MM.1S (cell line): ENCODE results near the gene CFL2.

ENCODE experiments used
- DNase-seq: peaks from one replicate; pipeline ENCODE4 v3.0.0-alpha.2; 2015
- H2AFZ ChIP-seq: fragments of 300-600 bp; sonication (generic); 2 replicates; pipeline ENCODE4 v1.6.0; 2016; ENCODE audit warnings: antibody characterized with exemption, low read length
- H3F3A ChIP-seq: fragments of 300-600 bp; sonication (generic); 2 replicates; pipeline ENCODE4 v1.6.1; 2016; ENCODE audit warnings: mild to moderate bottlenecking, antibody characterized with exemption, low read length, moderate library complexity, mixed read lengths; ENCODE audit not compliant: insufficient read depth
- H3K27ac ChIP-seq: fragments of 300-600 bp; sonication (generic); 2 replicates; pipeline ENCODE4 v1.5.1; 2016; ENCODE audit warnings: mild to moderate bottlenecking, low read length
- H3K27me3 ChIP-seq: fragments of 300-600 bp; sonication (generic); replicated peaks from 2 replicates; pipeline ENCODE4 v1.6.0; 2016; ENCODE audit warnings: low read length; ENCODE audit not compliant: insufficient read depth
- H3K36me3 ChIP-seq: fragments of 300-600 bp; sonication (generic); replicated peaks from 2 replicates; pipeline ENCODE4 v1.6.1; 2016; ENCODE audit warnings: mild to moderate bottlenecking, low read length, mixed read lengths; ENCODE audit not compliant: insufficient read depth
- H3K4me1 ChIP-seq: fragments of 300-600 bp; sonication (generic); 2 replicates; pipeline ENCODE4 v1.6.1; 2016; ENCODE audit warnings: low read length, mixed read lengths
- H3K4me2 ChIP-seq: fragments of 300-600 bp; sonication (generic); 2 replicates; pipeline ENCODE4 v1.6.0; 2016; ENCODE audit warnings: low read depth, low read length
- H3K4me3 ChIP-seq: fragments of 300-600 bp; sonication (generic); 2 replicates; pipeline ENCODE4 v1.5.1; 2016; ENCODE audit warnings: low read length, mixed read lengths
- H3K79me2 ChIP-seq: fragments of 300-600 bp; sonication (generic); 2 replicates; pipeline ENCODE4 v1.6.1; 2016; ENCODE audit warnings: mixed run types, low read length, mixed read lengths
- H3K9ac ChIP-seq: fragments of 300-600 bp; sonication (generic); 2 replicates; pipeline ENCODE4 v1.6.1; 2016; ENCODE audit warnings: low read length, mixed read lengths
- H3K9me2 ChIP-seq: fragments of 300-600 bp; sonication (generic); replicated peaks from 2 replicates; pipeline ENCODE4 v1.6.1; 2016; ENCODE audit warnings: mild to moderate bottlenecking, low read length, mixed read lengths; ENCODE audit not compliant: insufficient read depth
- H3K9me3 ChIP-seq: fragments of 300-600 bp; sonication (generic); replicated peaks from 2 replicates; pipeline ENCODE4 v1.6.1; 2016; ENCODE audit warnings: mild to moderate bottlenecking, low read length, mixed read lengths; ENCODE audit not compliant: insufficient read depth
- H4K20me1 ChIP-seq: fragments of 300-600 bp; sonication (generic); 2 replicates; pipeline ENCODE4 v1.6.1; 2016; ENCODE audit warnings: mild to moderate bottlenecking, low read length, moderate library complexity, mixed read lengths; ENCODE audit not compliant: insufficient read depth
- CTCF ChIP-seq: fragments of 300-600 bp; sonication (generic); IDR thresholded peaks from 2 replicates; pipeline ENCODE4 v1.5.1; 2016; ENCODE audit warnings: antibody characterized with exemption, low read length, mixed read lengths
- EZH2 ChIP-seq: fragments of 300-600 bp; sonication (generic); optimal IDR thresholded peaks from 2 replicates; pipeline ENCODE3; 2017; ENCODE audit warnings: low read depth, mild to moderate bottlenecking, antibody characterized with exemption, low read length, mixed read lengths
- EZH2phosphoT487 ChIP-seq: fragments of 300-600 bp; sonication (generic); IDR thresholded peaks from 2 replicates; pipeline ENCODE4 v1.6.1; 2018; ENCODE audit warnings: antibody characterized with exemption, low read length

Gene CFL2

GRCh38 chr14:34750670-34751069, 36.3 kb upstream of the CFL2 start:
- Histone ChIP-seq H3K4me3 (no peak overlapping the region), H4K20me1 (no peaks in the 10 kb centered on the region), H3K27ac (no peak overlapping the region), H3K4me2 (no peak overlapping the region), H3K9me2 (no peaks in the 10 kb centered on the region), H3K9ac (no peak overlapping the region), H3K4me1 (no peaks in the 10 kb centered on the region), H2AFZ (no peak overlapping the region), H3K36me3 (no peaks in the 10 kb centered on the region), H3K79me2 (no peaks in the 10 kb centered on the region), H3K9me3 (no peaks in the 10 kb centered on the region), H3K27me3 (no peaks in the 10 kb centered on the region), H3F3A (no peaks in the 10 kb centered on the region)
- TF ChIP-seq EZH2 (no peak), CTCF (no peak), EZH2phosphoT487 (no peak)
- DNase-seq = no peak

- Histone ChIP-seq H3K9me2 (no peaks in the 10 kb centered on the region), H3K27me3 (no peaks in the 10 kb centered on the region), H3F3A (no peaks in the 10 kb centered on the region), H3K36me3 (no peaks in the 10 kb centered on the region), H4K20me1 (no peaks in the 10 kb centered on the region), H2AFZ (no peak overlapping the region), H3K4me3 (no peak overlapping the region), H3K9me3 (no peaks in the 10 kb centered on the region), H3K9ac (no peak overlapping the region), H3K79me2 (no peaks in the 10 kb centered on the region), H3K4me1 (no peaks in the 10 kb centered on the region), H3K4me2 (no peak overlapping the region), H3K27ac (no peak overlapping the region)
- no peak for DNase-seq
- TF ChIP-seq EZH2phosphoT487 = no peak
- no peak for TF ChIP-seq CTCF
- no peak for TF ChIP-seq EZH2
Observed at GRCh38 chr14:34750233-34750632, 35.8 kb upstream of the CFL2 start.

- no peak overlapping the region for H3K4me2 ChIP-seq
- no peak overlapping the region for H3K9ac ChIP-seq
- H3K4me3 ChIP-seq = no peak overlapping the region
- H3K27ac ChIP-seq = no peak overlapping the region
- no peaks in the 10 kb centered on the region for H3K9me3 ChIP-seq
- H3K79me2 ChIP-seq = no peaks in the 10 kb centered on the region
- H4K20me1 ChIP-seq = no peaks in the 10 kb centered on the region
- no peaks in the 10 kb centered on the region for H3K9me2 ChIP-seq
- TF ChIP-seq EZH2 (no peak), EZH2phosphoT487 (no peak), CTCF (no peak)
- no peaks in the 10 kb centered on the region for H3K4me1 ChIP-seq
- H3K27me3 ChIP-seq = no peaks in the 10 kb centered on the region
- H3K36me3 ChIP-seq = no peaks in the 10 kb centered on the region
- H2AFZ ChIP-seq = no peak overlapping the region
- DNase-seq = no peak
- H3F3A ChIP-seq = no peaks in the 10 kb centered on the region
Observed at GRCh38 chr14:34749408-34749807, 35.0 kb upstream of the CFL2 start.
